Epithelial cell of esophagus (primary cell): ENCODE results near the gene CNNM3.
A peak's percentile ranks its signal among the peaks of the same experiment; 100 is the strongest.

Experiments used
- DNase-seq: peaks from one replicate; pipeline ENCODE4 v3.0.0; 2010; ENCODE audit warnings: low read depth
- H3K4me3 ChIP-seq: 2 replicates; pipeline ENCODE4 v1.5.1; 2011; ENCODE audit warnings: mild to moderate bottlenecking, low read length, control low read depth
- TF ChIP-seq, protein P1 (sequence below): IDR thresholded peaks from 2 replicates; pipeline ENCODE4 v1.5.1; 2011; ENCODE audit warnings: low read depth, mild to moderate bottlenecking, low read length, control low read depth, inconsistent platforms; ENCODE audit not compliant: insufficient read depth; ENCODE audit errors: missing control alignments

The CNNM3 gene

DNA sequence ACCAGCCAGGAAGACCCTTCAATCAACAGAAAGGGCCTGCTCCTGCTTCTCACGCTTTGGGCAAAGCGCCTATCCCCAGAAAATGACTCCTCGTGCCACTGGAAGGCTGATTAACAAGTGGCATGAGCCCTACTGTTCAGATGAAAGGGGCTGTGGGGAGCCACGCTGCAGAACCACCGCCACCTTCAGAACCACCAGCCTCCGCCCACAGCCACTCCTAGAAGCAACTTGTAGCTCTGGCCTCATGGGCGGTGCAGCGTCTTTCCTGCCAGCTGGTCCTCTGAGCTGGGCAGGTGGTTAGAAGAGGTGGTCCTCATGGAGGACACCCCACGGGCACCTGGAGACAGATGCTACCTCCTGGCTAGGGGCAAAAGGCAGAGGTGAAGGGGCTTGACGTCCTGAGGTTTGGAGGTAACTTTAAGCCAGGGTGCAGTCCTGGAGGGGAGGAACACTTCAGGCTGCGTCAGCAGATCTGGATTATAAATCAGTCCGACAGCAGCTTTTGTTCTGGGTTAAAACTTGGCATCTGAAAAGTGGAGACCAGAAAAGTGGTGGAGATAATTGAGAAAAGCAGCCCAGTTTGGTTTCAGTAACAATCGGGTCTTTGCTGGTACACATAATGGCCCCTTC, 54.7 kb downstream of the CNNM3 start:
- TF ChIP-seq, protein P1, sequence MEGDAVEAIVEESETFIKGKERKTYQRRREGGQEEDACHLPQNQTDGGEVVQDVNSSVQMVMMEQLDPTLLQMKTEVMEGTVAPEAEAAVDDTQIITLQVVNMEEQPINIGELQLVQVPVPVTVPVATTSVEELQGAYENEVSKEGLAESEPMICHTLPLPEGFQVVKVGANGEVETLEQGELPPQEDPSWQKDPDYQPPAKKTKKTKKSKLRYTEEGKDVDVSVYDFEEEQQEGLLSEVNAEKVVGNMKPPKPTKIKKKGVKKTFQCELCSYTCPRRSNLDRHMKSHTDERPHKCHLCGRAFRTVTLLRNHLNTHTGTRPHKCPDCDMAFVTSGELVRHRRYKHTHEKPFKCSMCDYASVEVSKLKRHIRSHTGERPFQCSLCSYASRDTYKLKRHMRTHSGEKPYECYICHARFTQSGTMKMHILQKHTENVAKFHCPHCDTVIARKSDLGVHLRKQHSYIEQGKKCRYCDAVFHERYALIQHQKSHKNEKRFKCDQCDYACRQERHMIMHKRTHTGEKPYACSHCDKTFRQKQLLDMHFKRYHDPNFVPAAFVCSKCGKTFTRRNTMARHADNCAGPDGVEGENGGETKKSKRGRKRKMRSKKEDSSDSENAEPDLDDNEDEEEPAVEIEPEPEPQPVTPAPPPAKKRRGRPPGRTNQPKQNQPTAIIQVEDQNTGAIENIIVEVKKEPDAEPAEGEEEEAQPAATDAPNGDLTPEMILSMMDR: no peak
- peak; percentile 47 for DNase-seq
- peak overlapping the region; percentile 41 for H3K4me3 ChIP-seq

DNA sequence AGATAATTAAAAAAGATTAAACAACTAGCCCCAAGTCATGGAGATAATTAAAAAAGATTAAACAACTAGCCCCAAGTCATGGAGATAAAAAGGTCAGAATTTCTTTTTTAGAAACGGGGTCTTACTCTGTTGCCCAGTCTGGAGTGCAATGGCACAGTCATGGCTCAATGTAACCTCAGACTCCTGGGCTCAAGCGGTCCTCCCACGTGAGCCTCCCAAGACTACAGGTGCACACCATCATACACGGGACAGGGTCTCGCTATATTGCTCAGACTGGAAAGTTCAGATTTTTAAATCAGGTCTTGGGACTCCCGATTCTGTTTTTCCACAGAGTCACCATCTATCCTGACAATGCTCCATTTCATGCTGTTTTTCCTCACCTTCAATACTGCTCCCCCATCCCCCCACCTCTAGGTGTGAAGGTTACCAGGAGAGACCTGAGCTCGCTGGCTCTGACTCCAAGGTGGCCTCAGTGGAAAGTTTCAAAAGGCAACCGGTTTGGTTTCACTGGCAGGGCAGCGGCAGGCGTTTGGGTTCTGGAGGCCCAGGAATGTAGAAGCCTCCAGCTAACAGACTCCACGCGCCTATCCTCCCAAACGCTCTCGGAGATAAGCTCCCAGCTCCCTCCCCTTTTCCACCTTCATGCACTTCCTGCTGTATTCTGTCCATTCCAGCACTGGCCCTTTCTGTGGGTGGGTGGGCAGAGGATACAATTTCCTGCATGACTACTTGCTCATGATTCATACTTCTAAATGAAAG, 56.7 kb downstream of the CNNM3 start:
- H3K4me3 ChIP-seq: no peak overlapping the region

DNA sequence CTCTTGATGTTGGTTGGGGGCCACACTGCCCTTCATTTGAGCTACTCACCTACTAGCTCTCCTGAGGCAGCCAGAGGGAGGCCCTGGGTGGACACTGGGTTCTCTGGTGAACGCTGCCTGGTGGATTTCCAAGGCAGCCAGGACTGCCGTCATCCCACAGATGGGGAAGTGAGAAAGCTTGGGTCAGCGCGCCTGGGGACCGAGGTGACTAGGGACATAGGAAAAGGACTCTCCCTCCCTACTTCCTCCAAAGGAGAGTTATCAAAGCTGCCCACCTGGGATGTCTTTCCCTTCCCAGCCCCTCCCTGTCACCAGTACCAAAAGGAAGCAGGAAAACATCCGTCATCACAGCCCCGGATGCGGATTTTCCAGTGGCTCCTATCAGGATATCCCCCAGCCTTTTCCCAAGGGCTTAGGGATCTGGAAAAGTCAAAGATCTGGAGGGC, 57.6 kb downstream of the CNNM3 start:
- DNase-seq: no peak
- no peak overlapping the region for H3K4me3 ChIP-seq
- TF ChIP-seq, protein P1: no peak

More for the DNA sequence above, 56.7 kb downstream of the CNNM3 start:
- TF ChIP-seq, protein P1: no peak
- DNase-seq: no peak

DNA sequence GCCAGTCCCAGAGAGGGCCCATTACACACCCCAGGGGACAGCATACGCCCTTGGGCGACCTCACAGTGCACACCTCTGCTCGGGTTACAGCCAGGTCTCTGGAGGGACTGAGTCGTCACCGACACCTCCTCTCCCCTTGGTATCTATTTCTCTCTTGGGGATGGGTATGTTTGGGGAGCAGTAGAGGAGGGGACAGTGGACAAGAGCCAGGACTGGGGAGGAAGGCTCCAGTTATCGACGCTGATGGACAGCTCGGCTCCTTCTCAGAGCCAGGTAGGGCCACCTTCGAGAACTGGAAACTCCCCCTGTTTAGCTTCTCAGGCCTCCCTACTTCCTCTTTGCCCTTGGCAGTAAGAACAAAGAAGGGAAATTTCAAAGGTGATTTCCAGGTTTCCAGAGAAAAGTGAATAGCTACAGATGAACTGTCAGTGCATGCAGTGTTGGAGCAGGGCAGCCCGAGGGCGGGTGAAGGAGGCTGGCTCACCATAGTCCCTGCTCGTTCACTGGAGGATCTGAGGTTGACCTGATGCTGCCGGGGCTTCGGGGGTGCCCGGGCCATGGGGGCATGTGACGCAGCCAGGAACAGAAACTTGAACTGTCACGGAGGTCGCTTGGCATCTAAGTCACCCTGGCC, 58.2 kb downstream of the CNNM3 start:
- H3K4me3 ChIP-seq: no peak overlapping the region
- DNase-seq: peak; percentile 45

DNA sequence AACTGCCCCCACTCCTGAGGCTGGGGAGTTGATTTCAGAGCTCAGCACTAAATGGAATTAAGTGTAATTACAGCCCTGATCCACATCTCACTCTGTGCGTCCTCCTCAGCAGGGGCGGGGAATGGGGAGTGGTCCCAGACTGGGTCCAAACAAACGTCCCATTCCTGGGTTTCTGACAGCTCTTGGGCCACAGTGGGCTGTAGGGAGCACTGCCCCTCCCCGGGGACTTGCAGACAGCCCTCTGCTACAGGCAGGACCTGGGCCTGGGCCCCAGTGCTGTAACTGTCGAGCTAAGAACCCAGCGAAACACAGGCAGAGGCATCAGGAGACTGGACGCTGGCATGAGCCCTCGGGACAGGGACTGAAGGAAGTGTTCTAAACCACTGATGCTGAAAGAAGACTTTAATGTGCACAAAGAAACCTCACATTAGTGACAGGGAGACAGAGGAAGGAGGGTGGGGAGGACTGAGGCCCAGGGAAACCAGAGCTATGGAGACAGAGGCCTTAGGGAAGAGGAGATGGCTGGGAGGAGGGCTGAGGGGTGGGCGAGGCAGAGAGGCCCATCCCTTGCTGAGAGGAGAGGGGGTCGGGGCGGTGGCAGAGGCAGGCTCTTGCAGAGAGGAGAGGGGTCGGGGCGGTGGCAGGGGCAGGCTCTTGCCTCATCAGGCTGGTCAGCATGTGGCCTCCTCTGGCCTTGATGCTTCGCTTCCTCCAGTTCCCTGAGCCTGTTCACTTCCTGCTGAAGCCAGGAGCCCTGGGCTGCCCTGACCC, 59.6 kb downstream of the CNNM3 start:
- DNase-seq: no peak
- TF ChIP-seq, protein P1: no peak
- no peak overlapping the region for H3K4me3 ChIP-seq

More for the DNA sequence above, 58.2 kb downstream of the CNNM3 start:
- TF ChIP-seq, protein P1: no peak

DNA sequence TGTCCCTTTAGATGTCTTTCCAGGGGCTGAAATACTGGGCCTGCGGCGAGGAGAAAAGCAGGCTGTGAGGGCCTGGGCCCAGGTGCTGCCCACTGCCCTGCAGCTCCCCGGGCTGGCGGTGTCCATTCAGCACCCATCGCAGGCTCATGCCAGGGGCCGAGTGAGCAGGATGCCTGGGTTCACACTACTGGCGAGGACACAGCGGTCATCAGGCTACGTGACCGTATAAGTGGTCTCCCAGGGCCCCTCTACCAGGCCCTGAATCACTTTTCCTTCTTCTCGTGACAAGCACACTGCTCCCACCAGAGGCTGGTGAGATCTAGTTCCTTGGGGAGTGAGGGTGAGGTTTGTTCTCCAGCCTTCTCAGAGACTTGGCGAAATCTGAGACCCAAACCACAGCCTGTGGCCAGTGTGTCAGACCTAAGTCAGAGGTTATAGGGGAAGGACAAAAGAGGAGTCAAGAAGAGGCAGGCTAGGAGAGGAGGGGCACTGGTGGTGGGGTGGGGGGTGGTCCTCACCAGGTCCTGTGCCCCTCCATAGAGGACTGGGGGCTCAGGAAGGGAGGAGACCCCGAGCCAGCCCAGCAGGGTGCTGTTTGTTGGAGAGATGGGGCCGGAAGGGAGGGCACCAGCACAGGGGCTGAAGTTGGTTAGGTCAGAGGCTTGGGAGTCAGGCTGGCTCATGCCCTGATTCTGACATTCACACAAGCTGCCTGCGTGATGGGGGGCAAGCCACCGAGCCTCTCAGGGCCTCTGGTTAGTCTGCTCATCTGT, 60.4 kb downstream of the CNNM3 start:
- no peak overlapping the region for H3K4me3 ChIP-seq
- DNase-seq: no peak
- TF ChIP-seq, protein P1: no peak
